Stimulated activated CD4-positive, alpha-beta T cell treated with anti-CD3 and anti-CD28 coated beads, Interleukin-1b, Interleukin-23, amount 100 ng/mL, for 4 hours (primary cell): ENCODE data around the gene SH3RF3.

Source experiments
- DNase-seq, 2 donors: peaks; one replicate each; pipeline ENCODE4 v3.0.0-alpha.2; 2020; ENCODE audit warnings: low read depth in 2 of 2

Gene SH3RF3

DNA sequence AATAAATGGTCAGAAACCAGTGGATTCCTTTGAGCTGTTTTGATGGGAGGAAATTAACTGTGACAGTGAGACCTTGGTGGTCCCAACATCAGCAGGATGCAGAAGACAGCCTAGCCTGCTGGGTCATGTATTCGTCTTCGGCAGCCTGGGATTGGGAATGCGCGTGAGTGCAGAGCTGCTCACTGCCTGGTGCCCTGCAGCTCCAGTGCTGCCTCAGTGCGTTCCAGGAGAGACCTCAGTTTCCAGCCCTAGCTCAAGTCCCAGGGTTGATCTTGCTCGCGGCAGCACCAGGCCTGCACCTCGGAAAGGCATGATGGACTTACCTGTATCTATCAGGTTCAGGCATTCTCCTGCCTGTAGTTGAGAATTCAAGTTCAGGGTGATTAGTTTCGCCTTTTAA is 203.9 kb downstream of the SH3RF3 start:
- DNase-seq: no peak

DNA sequence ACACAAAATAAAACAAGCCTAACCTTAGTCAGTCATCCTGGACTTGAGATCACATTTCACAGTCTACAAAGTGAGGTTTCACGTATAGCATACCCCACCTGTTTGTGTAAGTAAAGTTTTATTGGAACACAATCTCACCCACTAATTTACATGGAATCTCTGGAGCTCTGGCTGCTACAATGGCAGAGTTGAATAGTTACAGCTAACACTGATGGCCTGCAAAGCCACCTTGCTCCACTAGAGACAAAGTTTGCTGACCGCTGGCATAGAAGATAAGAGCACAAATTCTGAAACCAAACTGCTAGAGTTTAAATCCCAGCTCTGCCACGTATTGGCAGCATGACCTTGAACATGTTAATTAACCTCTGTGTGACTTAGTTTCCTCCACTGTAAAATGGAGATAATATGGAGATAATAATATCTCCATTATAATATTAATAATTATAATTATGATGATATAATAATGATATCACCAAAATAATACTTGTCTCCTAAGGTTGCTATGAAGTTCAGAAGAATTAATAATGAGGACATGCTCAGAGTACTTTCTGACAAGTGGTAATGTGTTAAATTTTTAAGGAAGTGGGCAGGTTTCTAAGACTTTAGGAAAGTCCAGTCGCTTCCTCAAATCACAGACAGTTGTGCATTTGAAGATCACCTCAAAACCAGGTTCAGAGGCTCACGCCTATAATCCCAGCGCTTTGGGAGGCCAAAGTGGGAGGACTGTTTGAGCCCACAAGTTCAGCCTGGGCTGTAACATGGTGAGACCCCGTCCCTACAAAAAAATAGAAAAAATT is 204.6 kb downstream of the SH3RF3 start:
- no peak for DNase-seq

DNA sequence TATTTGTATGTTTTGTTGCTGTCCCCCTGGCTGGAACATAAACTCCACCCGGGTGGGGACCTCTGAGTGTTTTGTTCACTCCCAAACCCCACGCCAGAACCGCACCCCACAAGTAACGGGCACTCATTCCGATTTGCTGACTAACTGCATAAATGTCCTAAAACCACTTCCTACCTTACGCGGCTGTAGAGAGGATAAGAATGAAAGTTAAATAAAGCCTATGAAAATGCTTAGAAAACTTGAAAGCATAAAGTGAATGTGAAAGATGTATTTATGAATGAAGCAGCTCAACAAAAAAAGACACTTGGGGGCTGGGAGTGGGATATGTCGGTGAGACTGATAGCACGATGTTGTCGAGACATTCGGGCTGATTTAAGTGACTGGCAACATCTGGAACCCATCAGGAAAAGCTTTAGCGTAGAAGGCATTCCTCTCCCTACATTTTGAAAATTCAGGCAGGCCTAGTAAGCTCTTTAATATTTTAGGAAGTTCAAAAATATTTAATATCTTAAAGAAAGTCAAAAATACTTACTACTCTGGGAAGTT is 206.7 kb downstream of the SH3RF3 start:
- DNase-seq: no peak

DNA sequence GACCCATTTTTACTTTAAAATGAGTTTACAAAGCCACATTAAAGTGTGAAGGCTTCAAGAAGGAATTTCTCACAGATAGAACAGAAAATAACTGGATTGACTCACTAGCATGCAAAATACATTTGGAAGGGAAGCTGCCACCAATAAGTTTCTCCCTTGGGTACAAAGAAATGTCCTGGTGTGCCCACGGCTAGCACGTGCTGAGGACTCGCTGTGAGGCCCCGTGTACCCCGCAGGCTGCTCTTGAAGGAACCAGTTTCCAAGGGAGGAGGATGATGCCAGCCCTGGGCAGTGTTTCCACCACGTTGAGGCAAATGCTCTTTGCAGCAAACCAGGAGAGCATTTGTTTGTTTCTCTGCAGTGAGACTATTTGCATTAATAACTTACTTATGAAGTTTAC is 207.3 kb downstream of the SH3RF3 start:
- no peak for DNase-seq

DNA sequence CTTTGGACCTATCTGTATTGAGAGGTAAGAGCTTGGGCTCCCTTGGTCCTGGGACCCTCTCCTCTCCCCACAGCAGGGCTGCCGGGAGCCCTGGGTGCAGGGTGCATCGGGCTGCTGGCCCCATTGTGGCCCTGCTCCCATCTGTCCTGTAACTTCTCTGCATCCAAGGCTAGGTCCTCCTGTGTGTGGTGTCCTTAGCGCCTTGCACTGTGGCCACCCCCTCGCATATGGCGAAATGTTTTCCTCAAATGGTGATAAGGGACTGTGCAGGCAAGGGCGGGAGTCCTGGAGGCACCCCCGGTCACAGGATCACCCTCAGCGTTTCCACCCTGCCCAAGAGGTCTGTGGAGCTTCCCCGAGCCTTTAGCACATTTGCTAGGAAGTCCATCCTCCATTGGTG is 208.2 kb downstream of the SH3RF3 start:
- no peak for DNase-seq

DNA sequence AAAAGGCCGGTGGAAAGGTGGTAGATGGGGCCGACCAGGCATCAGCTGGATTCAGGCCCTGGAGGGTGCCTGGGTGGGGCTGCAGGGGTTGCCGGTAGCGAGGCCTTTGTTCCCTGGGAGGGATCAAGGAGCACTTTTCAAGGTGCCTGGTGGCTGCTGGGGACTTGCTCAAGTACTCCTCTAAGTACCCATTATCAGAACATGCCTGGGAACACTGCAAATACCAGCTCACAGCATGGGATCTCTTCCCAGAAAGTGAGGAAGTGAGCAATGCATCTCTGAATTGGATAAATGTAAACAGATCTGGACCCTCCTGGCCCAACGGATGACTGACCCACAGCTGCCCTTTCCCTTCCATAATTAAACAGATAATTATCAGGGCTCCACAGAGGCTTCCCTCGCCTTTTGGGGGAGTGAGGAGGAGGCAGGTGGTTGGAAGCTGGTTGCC is 210.5 kb downstream of the SH3RF3 start:
- no peak for DNase-seq

DNA sequence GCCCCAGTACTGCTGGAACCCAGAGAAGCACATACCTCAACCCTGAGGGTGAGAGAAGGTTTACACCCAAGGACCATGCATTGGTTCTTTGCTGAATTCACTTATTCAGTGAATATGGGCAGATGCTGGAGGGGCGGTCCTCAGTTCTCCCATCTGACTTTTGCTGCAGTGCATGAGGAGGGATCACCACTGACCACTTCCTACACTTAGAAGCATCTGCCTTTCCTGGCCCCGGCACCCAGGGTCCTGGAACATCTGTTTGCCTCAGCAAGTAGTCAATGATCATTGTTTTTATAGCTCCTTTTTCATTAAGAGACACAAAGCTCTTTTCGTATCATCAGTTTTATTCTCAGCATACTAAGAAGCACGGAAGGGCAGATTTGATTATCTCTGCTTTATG is 211.4 kb downstream of the SH3RF3 start:
- DNase-seq: no peak

DNA sequence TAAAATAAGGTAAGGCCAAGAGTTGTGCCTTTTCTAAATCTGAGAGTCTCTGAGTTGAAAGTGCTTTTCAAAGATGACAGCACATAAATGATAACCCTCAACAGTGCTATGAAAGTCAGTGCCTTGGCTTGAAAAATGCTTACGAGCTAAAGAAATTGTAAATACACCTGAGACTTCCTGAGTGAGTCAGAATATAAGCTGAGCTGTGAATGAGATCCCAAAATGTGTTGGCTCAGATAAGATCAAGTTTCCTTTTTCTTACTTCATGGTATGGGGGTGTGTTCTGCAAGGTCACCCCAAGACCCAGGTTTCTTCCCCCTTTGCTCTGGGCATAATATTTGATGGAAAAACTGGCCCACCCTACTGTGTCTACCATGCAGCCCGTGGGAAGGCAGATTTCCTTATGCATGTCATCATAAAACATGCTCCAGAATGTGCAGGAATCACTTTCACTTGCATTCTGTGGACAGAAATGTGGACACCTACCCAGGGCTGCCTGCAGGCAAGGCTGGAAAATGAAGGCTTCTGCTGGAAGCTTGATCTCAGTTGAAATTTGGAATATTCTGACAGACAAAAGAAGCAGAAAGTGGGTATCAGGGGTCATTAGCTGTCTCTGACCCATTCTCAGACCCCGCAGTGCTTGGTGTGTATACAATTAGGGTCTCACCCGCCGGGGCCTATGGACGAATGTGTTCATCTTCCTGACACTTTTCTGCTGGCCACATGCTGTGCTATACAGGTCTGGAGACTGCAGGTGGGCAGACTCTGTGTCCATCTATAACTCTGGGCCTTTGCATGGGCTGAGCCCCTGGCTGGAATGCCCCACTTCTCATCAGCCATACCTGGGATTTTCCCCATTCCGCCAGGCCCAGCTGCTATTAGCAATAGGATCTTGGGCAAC is 212.6 kb downstream of the SH3RF3 start:
- no peak for DNase-seq

DNA sequence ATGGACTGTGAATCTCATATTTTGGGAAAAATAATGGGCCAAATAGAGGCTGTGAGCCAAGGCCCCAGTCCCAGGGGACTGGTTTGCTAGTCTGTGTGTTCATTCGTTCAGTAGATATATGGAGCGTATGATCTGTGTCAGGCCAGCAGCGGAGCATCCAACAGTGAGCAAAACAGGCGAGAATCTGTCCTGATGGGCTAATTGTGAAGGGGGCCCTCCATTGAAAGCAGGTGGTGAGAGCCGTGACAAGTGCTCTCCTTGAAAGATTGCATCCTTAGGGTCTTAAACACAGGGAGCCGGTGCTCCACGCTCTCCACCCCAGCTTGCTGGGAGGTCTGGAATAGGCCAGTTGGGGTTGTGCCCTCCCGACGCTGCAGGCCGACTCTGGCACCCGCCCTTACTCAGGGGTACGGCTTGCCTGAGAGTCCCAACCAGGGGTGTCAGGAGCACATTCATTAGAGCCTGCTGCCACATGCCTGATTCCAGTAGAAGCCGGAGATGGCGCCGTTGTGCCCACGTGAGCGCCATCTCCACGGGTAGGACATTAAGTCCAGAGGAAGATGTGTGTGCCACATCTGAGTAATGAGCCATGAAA is 213.3 kb downstream of the SH3RF3 start:
- DNase-seq: no peak

DNA sequence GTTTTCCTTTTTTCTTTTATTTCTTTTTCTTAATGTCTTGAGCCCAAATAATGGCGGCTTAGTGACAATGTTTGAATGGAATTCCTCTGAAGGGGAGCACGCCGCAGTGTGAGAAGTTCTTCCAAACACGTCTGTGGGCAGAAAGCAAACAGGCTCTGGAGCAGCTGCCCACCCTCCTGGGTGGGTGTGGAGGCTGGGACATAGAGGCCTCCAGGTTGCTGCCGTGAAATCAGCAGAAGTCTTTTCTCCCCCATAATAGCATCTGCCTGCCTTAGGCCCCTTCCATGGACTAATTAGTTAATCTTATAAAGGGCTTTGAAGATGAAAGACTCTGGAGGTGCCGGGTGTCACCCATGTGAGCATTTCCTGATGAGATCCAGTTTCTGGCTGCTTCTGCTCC is 213.9 kb downstream of the SH3RF3 start:
- no peak for DNase-seq

DNA sequence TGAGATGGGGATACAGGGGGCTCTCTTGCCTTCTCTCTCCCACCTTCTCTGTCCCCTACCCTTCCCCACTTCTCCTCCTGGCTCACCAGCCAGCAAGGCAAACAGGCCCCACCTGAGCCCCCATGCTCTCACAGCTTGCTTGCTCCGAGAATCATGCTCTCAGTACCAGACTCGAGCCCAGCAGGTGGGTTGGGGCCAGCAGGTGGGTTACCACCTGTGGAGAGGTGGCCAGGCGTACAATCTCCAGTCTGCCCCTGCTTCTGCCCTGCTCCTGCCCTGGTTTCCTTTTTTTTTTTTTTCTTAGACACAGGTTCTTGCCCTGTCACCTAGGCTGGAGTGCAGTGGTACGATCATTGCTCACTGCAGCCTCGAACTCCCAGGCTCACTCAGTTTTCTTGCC is 214.5 kb downstream of the SH3RF3 start:
- DNase-seq: no peak

DNA sequence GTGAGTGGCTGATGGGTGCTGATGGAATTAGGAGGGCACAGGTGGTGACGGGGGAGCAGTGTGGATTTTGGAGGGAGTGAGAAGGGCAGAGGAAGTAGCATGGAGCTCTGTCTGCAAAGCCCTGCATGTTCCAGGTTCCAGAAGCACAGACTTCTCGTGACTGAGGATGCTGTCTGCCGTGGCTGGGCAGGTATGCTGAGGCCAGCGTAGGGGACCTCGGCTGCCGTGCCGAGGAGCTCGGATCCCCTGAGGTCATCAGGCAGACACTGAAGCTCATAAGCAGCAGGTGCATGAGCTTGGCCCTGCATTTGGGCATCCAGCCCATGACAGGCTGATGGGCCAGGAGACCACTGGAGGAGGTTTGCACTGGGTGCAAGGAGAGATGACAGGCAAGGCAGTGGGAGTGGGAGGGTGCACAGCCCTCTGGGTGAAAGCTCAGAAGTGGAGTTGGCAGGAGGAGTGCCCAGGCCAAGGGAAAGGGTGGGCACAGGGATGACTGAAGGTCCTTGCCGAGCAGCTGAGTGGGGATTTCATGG is 215.3 kb downstream of the SH3RF3 start:
- DNase-seq: no peak

DNA sequence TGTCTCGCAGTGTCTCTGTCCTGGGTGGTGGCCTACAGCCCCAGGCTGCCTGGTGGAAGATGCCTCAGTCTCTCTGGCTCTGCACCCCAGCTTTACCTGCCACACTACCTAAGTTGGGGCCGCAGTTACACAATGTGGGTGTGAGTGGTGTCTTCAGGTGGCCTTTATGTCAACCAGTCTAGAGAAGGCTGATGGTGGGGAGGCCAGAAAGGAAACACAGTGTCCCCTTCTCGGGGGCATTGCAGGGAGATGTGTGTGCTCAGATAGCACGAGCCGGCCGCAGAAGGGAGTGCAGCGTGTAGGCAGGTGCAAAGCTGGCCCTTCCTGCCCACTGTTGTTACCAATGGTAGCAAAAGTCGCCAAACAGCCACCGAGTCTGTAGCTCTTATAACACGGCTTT is 216.1 kb downstream of the SH3RF3 start:
- no peak for DNase-seq

DNA sequence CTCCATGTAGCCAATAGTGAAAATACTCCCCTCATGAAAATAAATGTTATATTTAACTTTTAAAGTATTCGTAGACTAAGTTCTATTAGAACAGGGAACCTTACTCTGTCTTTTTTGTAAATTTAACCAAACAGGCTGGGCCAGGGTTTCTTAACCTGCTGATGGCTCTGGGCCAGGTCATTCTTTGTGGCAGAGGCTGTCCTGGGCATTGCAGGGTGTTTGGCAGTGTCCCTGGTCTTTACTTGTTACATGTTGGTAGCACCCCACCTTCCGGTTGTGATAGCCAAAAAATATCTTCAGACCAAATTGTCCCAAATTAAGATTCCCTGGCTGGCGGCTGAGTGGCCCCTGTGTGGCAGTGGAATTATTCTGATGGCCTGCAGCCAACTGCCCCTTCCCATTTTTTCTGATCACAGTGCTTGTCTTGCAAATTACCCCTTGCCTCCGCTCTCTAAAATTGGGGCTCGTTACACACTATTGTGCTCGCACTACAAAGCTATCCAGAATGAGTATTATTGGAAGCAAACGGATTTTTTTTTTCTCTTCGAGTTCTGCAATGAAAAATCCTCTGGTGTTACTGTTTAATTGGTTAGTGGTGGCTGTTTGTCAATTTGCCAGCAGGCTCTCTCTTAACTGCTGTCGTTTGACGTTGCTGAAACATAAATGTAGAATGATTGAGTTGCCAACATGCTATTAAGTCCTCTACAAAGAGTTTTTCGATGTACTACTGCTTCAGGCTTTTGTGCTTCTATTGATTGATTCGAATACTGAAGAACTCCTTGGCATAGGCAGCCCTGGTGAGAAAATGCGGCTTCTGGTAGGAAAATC is 216.9 kb downstream of the SH3RF3 start:
- no peak for DNase-seq

DNA sequence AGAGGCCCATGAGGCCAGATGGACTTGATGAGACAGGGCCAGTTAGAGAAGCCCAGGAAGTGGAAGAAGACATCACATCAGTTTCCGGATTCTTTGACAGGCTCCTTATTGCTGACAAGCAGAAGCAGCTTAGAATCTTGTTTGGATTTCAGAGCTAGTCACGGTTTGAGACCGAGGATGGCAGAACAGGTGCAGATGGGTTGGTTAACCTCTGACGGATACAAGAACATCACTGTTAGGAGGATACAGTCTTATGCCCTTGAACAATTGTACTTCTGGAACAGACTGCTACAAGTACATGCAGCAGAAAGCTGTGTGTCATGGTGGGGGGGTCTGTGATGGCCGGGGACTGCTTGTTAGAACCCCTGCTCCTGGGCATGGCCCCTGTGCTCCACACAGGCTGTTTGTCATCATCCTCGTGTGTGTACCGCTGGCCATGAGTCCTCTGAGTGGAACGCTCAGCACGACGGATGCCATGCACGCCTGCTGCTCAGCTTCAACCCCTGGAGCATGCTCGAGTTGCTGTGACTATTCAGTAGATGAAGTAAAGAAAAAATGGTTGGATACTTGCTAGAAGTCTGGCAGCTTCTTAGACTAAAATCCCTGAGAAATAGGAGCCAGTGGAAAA is 217.7 kb downstream of the SH3RF3 start:
- no peak for DNase-seq

DNA sequence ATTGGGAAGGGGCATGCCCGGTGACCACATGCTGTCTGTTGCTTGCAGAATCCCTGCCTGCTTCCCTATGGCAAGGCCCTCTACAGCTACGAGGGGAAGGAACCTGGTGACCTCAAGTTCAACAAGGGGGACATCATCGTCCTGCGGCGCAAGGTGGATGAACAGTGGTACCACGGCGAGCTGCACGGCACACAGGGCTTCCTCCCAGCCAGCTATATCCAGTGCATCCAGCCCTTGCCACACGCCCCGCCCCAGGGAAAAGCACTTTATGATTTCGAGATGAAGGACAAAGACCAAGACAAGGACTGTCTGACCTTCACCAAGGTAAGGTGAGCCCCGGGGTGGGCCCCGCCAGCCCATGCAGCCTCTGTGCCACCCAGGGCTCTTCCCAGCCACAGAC is 218.6 kb downstream of the SH3RF3 start:
- DNase-seq: no peak

DNA sequence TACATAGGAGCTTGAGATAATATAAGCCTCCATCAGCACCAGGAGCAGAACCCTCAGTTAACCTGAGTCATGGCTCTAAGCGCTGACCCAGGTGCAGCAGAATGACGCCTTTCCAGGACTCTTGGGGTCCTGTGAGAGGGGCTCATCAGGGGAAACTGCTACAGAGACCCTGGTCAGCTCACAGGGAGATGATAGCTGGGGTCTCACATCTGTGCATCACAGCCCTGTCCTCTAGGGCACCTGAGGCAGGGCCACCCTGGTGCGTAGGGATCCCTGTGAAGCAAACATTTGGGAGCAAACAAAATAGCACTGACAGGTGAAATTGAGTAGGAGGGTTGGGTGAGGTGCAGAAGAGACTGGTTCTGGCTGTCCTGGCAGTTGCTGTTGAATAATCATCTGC is 219.2 kb downstream of the SH3RF3 start:
- DNase-seq: no peak

DNA sequence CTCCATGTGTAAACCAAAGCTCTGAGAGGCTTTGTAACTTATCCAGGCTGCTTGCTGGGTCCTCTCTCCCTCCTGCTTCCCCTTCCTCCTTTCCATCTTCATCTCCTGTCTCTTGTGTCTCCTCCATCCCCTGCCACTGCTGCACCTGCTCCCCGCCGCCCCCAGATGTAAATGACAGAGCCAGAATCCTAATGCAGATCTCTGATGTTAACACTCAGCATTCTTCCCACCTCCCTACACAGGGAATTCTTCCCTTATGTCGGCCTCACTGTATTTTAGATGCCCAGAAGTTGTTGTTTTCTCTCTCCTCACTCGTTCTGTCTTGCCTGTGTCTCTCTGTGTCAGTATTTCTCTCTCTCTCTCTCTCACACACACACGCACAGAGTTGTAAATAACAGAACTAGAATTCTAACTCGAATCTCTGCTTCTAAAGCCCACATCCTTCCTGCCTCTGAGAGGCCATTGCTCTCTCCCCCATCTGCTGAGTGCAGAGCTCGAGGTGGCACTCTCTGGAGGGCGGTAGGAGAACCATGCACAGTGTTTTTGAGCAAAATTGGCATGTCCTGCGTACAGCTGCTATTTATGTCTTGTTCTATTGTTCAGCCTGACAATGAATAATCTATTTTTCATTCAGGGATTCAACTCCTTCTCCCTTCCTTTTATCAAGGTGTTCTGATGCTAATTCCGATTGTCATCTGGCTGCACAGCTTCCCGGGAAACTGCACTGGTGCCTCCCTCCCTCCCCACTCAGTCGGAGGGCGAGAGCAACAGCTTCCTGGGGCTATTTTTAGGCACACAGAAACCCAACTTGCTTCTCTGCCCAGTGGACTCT is 219.9 kb downstream of the SH3RF3 start:
- DNase-seq: no peak

DNA sequence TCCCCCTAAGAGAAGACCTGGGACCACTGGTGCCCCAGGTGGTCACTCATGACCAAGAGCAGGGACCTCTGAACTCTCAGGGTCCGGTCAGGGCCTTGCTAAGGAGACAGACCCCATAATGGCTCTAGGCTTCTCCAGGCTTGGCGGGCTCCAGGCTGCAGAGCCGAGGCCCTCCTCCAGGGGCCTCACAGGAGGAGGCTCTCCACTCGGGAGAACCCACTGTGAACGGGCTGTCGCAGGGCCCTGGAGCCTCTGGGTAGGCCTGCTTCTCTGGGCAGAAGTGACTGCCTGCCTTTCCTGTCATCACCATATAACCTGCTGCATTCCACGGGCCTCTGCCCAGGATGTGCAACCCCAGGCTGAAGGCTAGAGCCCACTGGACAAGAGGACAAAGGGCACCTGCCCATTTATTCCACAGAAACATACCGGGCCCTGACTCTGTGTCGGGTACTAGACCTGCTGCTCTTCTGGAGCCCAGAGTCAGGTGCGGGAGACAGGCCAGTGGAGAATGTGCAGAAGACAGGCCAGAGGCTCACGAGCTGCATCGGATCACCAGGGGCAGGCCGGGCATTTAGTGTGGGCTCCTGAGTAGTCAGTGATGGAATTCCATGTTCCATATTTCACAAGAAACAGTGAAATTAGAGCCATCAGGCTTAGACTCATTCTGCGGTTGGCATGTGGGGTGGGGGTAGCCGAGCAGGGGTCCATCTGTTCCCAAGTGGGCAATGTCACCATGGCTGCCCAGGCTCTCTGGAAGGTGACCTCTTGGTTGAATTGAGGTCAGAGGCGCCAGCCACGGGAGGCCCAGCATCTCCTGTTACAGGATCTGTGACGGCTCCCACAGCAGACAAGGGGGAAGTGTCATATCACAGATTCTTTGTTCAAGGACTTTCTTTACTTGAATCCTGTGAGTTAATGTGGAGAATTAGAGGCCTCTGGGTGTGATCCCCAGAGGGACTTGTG is 220.8 kb downstream of the SH3RF3 start:
- no peak for DNase-seq
